Amygdala (tissue), 56 donors: ENCODE results near the gene CABP2.
"Not testable (repeated sequence)": the region's sequence is repeated elsewhere in the genome, so short reads cannot be mapped to it uniquely, and the experiment has no call there.

Experiments
- DNase-seq, 56 donors: peaks; one replicate each; lab custom pipeline; 2025; lab: John Stamatoyannopoulos, UW

CABP2 gene

GRCh38 chr11:67522844-67523555 lies at the start of gene CABP2:
CABP2 (minus strand) TSS chr11:67523446; CDS start chr11:67523326, 120 bp downstream.
- no peak for DNase-seq

- DNase-seq = peak in 18 of 56 donors; percentile 4 to 65 (median 33)
Observed at GRCh38 chr11:67572747-67573419, 49.6 kb upstream of the CABP2 start.

- no peak for DNase-seq
Observed at GRCh38 chr11:67572305-67572704, 49.1 kb upstream of the CABP2 start.

GRCh38 chr11:67571443-67571842 lies 48.2 kb upstream of the CABP2 start:
- no peak for DNase-seq

- no peak for DNase-seq
Observed at GRCh38 chr11:67564230-67564629, 41.0 kb upstream of the CABP2 start.

GRCh38 chr11:67563705-67564114 lies 40.5 kb upstream of the CABP2 start:
- DNase-seq = not testable (repeated sequence)

GRCh38 chr11:67562963-67563704 lies 39.9 kb upstream of the CABP2 start:
- no peak for DNase-seq

GRCh38 chr11:67561971-67562619 lies 38.8 kb upstream of the CABP2 start:
- no peak for DNase-seq

- no peak for DNase-seq
Observed at GRCh38 chr11:67558084-67558772, 35.0 kb upstream of the CABP2 start.

GRCh38 chr11:67556244-67556643 lies 33.0 kb upstream of the CABP2 start:
- DNase-seq = no peak

- DNase-seq = not testable (repeated sequence)
Observed at GRCh38 chr11:67551697-67552096, 28.5 kb upstream of the CABP2 start.

GRCh38 chr11:67551127-67551526 lies 27.9 kb upstream of the CABP2 start:
- DNase-seq = no peak

- no peak for DNase-seq
Observed at GRCh38 chr11:67548555-67549110, 25.4 kb upstream of the CABP2 start.

- not testable (repeated sequence) for DNase-seq
Observed at GRCh38 chr11:67548112-67548511, 24.9 kb upstream of the CABP2 start.

- DNase-seq = no peak
Observed at GRCh38 chr11:67545280-67545679, 22.0 kb upstream of the CABP2 start.

GRCh38 chr11:67544616-67545242 lies 21.5 kb upstream of the CABP2 start:
- no peak for DNase-seq

- no peak for DNase-seq
Observed at GRCh38 chr11:67543585-67543984, 20.3 kb upstream of the CABP2 start.

- no peak for DNase-seq
Observed at GRCh38 chr11:67542971-67543370, 19.7 kb upstream of the CABP2 start.

GRCh38 chr11:67542169-67542568 lies 18.9 kb upstream of the CABP2 start:
- no peak for DNase-seq
